ENCODE measurements around the gene UBL4B. TPM values are rescaled to one million over a fixed set of nuclear protein-coding genes. Genes with fewer than 3 reads are reported as not detected.

UBL4B gene
- total and polyA plus RNA-seq, 2 donors (not counting 3 experiments of a cell fraction or from before 2014, with no cell fraction given): not detected

GRCh38 chr1:110160538-110161100, 48.4 kb downstream of the UBL4B start:
- no peak overlapping the region for H3K4me3 ChIP-seq (replicated peaks in 1 of 3; ENCODE audit: insufficient read depth in 1 of 3, low read depth in 1 of 3, low read length in 3 of 3)
- DNase-seq (ENCODE audit: low read depth, low spot score): no peak
- H3K9ac ChIP-seq (replicated peaks; ENCODE audit: extremely low read depth, insufficient read depth, low read length): no peak overlapping the region
- no peak overlapping the region for H2AFZ ChIP-seq (ENCODE audit: low read depth, low read length)
- intact Hi-C loops (cut with micrococcal nuclease) (no loop called here), dilution Hi-C loops (cut with MboI; ENCODE audit: extremely low pct_ligation_motif_present, low sequenced_read_pairs) (no loop called here)
- FAIRE-seq: no peak
- no peak overlapping the region for H3K27ac ChIP-seq (ENCODE audit: insufficient read depth, low read depth, low read length)
- H3K9me1 ChIP-seq (replicated peaks; ENCODE audit: control insufficient read depth, extremely low read depth, insufficient read depth, low read length): no peaks in the 10 kb centered on the region
- no TSS peak for BruUV-seq (replicated peaks)
- CTCF ChIA-PET: no interaction called here
- no peak overlapping the region for H3K4me2 ChIP-seq (ENCODE audit: insufficient read depth, low read length)
- H3K36me3 ChIP-seq (ENCODE audit: control insufficient read depth in 2 of 2, extremely low read depth in 1 of 2, insufficient read depth in 2 of 2, low read length in 2 of 2): no peaks in the 10 kb centered on the region
- H3K9me3 ChIP-seq (replicated peaks; ENCODE audit: control insufficient read depth, insufficient read depth, low read length): no peaks in the 10 kb centered on the region
- POLR2A ChIA-PET: no interaction called here
- no peaks in the 10 kb centered on the region for H3K79me2 ChIP-seq (ENCODE audit: control insufficient read depth, insufficient read depth, low read length)
- H3K27me3 ChIP-seq (ENCODE audit: control insufficient read depth in 2 of 2, insufficient read depth in 2 of 2, low read length in 2 of 2): no peaks in the 10 kb centered on the region
- H3K4me1 ChIP-seq (ENCODE audit: control insufficient read depth, extremely low read depth, insufficient read depth, low read length): no peaks in the 10 kb centered on the region
- TF ChIP-seq FOS (IDR thresholded peaks at IDR 0.05; ENCODE audit: borderline replicate concordance, insufficient read depth, low read length) (no peak), JUN (IDR thresholded peaks at IDR 0.05; ENCODE audit: borderline replicate concordance, insufficient read depth, insufficient read length, low read depth) (no peak), POLR2A (IDR thresholded peaks at IDR 0.05; ENCODE audit: low read depth, low read length) (no peak), CTCF (IDR thresholded peaks at IDR 0.05; ENCODE audit: extremely low read depth in 1 of 2, insufficient read depth in 1 of 2, low read depth in 1 of 2, low read length in 2 of 2) (no peak), GATA2 (IDR thresholded peaks at IDR 0.05; ENCODE audit: insufficient read depth, insufficient read length, low read depth, low read length) (no peak), MYC (IDR thresholded peaks at IDR 0.05; ENCODE audit: low read depth, low read length) (no peak), POLR2AphosphoS5 (IDR thresholded peaks at IDR 0.05; ENCODE audit: insufficient read depth, low read depth, low read length) (no peak), EZH2 (IDR thresholded peaks at IDR 0.05; ENCODE audit: borderline replicate concordance, low read depth, low read length, severe bottlenecking) (no peak), MAX (IDR thresholded peaks at IDR 0.05; ENCODE audit: insufficient read depth, insufficient read length) (no peak)
- no peaks in the 10 kb centered on the region for H4K20me1 ChIP-seq (replicated peaks; ENCODE audit: control insufficient read depth, extremely low read depth, insufficient read depth, low read length)

Measured in endothelial cell of umbilical vein (primary cell).